Hepatocyte (in vitro differentiated cells): ENCODE results near the gene C5orf15.

Experiments used
- CTCF ChIP-seq: fragments of 200-600 bp; sonication (generic); IDR thresholded peaks from 2 replicates; pipeline ENCODE4 v1.5.1; 2016; ENCODE audit warnings: antibody characterized with exemption, mild to moderate bottlenecking; ENCODE audit not compliant: poor library complexity
- EZH2 ChIP-seq: fragments of 200-600 bp; sonication (generic); IDR thresholded peaks from 2 replicates; pipeline ENCODE4 v1.6.1; 2016; ENCODE audit warnings: antibody characterized with exemption, mild to moderate bottlenecking, borderline replicate concordance
- EZH2phosphoT487 ChIP-seq: fragments of 200-600 bp; sonication (generic); IDR thresholded peaks from one replicate; pipeline ENCODE4 v1.6.1; 2018; ENCODE audit warnings: antibody characterized with exemption, mild to moderate bottlenecking, low read depth, moderate library complexity; ENCODE audit not compliant: unreplicated experiment, severe bottlenecking

- TF ChIP-seq CTCF (no peak), EZH2 (no peak), EZH2phosphoT487 (no peak)
Observed at GRCh38 chr5:133983674-133984073, 15.2 kb upstream of the C5orf15 start.
